PC-9 (cell line): ENCODE results near the gene ADGRL4. TPM values are rescaled to one million over a fixed set of nuclear protein-coding genes. Genes with fewer than 3 reads are reported as not detected.
A peak's percentile ranks its signal among the peaks of the same experiment; 100 is the strongest.

Experiments
- BruUV-seq: library from RNA; stranded (reverse); fragments of 400-500 nt; replicated peaks from 2 replicates; lab custom pipeline; 2021; lab: Mats Ljungman, UMichigan
- CTCF ChIA-PET: fragments of 300-600 bp; sonication (Branson Sonifier 250); formaldehyde crosslinking; loops from one replicate; lab custom pipeline; 2022; ENCODE audit warnings: antibody characterized with exemption; lab: Charles Lee
- POLR2A ChIA-PET: fragments of 300-600 bp; sonication (Branson Sonifier 250); formaldehyde crosslinking; loops from one replicate; lab custom pipeline; 2022; ENCODE audit warnings: antibody characterized with exemption; ENCODE audit not compliant: unreplicated experiment; lab: Charles Lee
- DNase-seq, 2 experiments: peaks; one replicate each; pipeline versions ENCODE4 v3.0.0 to v3.0.0-alpha.2; 2015 to 2022; ENCODE audit warnings: mixed read lengths in 1 of 2
- H2AFZ ChIP-seq: fragments of 200-600 bp; sonication (generic); 2 replicates; pipeline ENCODE4 v1.8.1; 2017; ENCODE audit warnings: antibody characterized with exemption
- H3F3A ChIP-seq: fragments of 200-600 bp; sonication (generic); 2 replicates; pipeline ENCODE4 v1.8.1; 2017; ENCODE audit warnings: antibody characterized with exemption, mild to moderate bottlenecking, low read depth; ENCODE audit not compliant: insufficient read depth
- H3K27ac ChIP-seq: fragments of 200-600 bp; sonication (generic); 2 replicates; pipeline ENCODE4 v1.6.1; 2016; ENCODE audit warnings: mixed run types
- H3K27me3 ChIP-seq: fragments of 200-600 bp; sonication (generic); 2 replicates; pipeline ENCODE4 v1.6.1; 2016; ENCODE audit warnings: low read depth, mixed run types; ENCODE audit not compliant: insufficient read depth
- H3K36me3 ChIP-seq: fragments of 200-600 bp; sonication (generic); 2 replicates; pipeline ENCODE4 v1.6.1; 2016; ENCODE audit warnings: low read depth, mixed run types
- H3K4me1 ChIP-seq: fragments of 200-600 bp; sonication (generic); replicated peaks from 2 replicates; pipeline ENCODE4 v1.6.1; 2016; ENCODE audit warnings: mixed run types; ENCODE audit not compliant: insufficient read depth
- H3K4me2 ChIP-seq: fragments of 200-600 bp; sonication (generic); 2 replicates; pipeline ENCODE4 v1.6.1; 2017; ENCODE audit warnings: mixed run types
- H3K4me3 ChIP-seq: fragments of 200-600 bp; sonication (generic); 2 replicates; pipeline ENCODE4 v1.6.1; 2016; ENCODE audit warnings: mixed run types
- H3K79me2 ChIP-seq: fragments of 200-600 bp; sonication (generic); 2 replicates; pipeline ENCODE4 v1.6.1; 2017; ENCODE audit warnings: low read depth, mixed run types
- H3K9me2 ChIP-seq: fragments of 200-600 bp; sonication (generic); 2 replicates; pipeline ENCODE4 v1.8.1; 2017; ENCODE audit warnings: mild to moderate bottlenecking; ENCODE audit not compliant: insufficient read depth
- H3K9me3 ChIP-seq: fragments of 200-600 bp; sonication (generic); 2 replicates; pipeline ENCODE4 v1.8.1; 2016; ENCODE audit warnings: low read depth; ENCODE audit not compliant: insufficient read depth
- H4K20me1 ChIP-seq: fragments of 200-600 bp; sonication (generic); 2 replicates; pipeline ENCODE4 v1.8.1; 2017; ENCODE audit not compliant: insufficient read depth
- CTCF ChIP-seq: fragments of 200-600 bp; sonication (generic); conservative IDR thresholded peaks from 2 replicates; pipeline ENCODE4 v1.6.1; 2017; ENCODE audit warnings: mixed run types, antibody characterized with exemption, mild to moderate bottlenecking, moderate library complexity
- EZH2 ChIP-seq: fragments of 200-600 bp; sonication (generic); IDR thresholded peaks from 2 replicates; pipeline ENCODE4 v1.8.0; 2017; ENCODE audit warnings: antibody characterized with exemption, low read depth
- intact Hi-C: fragments of 100-400 bp; cut with micrococcal nuclease; formaldehyde crosslinking; loops from one replicate; pipeline ENCODE4 v1.10.0; 2022; ENCODE audit not compliant: unreplicated experiment
- total RNA-seq: library from RNA; stranded (reverse); gene quantifications from 2 replicates; pipeline ENCODE4 v1.2.3, GENCODE V29; 2021

The ADGRL4 gene
- total RNA-seq, 1 experiment from 2014 or later: not detected

GRCh38 chr1:79044974-79045650 lies 38.6 kb upstream of the ADGRL4 start:
- Histone ChIP-seq H3K79me2 (no peaks in the 10 kb centered on the region), H3K4me3 (no peak overlapping the region), H2AFZ (no peak overlapping the region), H3K4me1 (peaks cover 8% of the 10 kb centered on the region; the same call in 1 of the 2 replicates), H3K4me2 (no peak overlapping the region), H3K9me3 (no peaks in the 10 kb centered on the region), H3K27me3 (no peaks in the 10 kb centered on the region), H4K20me1 (no peaks in the 10 kb centered on the region), H3K9me2 (no peaks in the 10 kb centered on the region), H3K27ac (no peak overlapping the region), H3F3A (no peaks in the 10 kb centered on the region), H3K36me3 (no peaks in the 10 kb centered on the region)
- DNase-seq: no peak
- ChIA-PET CTCF (no interaction called here), POLR2A (interaction anchor here (0.6 kb wide), 1 partner anchor 1119 kb away, joined by 6 read pairs; no protein-coding TSS in a partner anchor)
- TF ChIP-seq EZH2 (no peak), CTCF (no peak)
- intact Hi-C loops: no loop called here
- no TSS peak for BruUV-seq

GRCh38 chr1:79043506-79043905 lies 37.0 kb upstream of the ADGRL4 start:
- Histone ChIP-seq H3K9me2 (no peaks in the 10 kb centered on the region), H4K20me1 (no peaks in the 10 kb centered on the region), H3K4me3 (no peak overlapping the region), H2AFZ (no peak overlapping the region), H3K36me3 (no peaks in the 10 kb centered on the region), H3K4me1 (peaks cover 8% of the 10 kb centered on the region; the same call in 1 of the 2 replicates), H3K27me3 (no peaks in the 10 kb centered on the region), H3K27ac (no peak overlapping the region), H3F3A (no peaks in the 10 kb centered on the region), H3K4me2 (no peak overlapping the region), H3K79me2 (no peaks in the 10 kb centered on the region), H3K9me3 (0 out of 2 replicates have a peak, but pooled peaks cover 4% of the 10 kb centered on the region)
- intact Hi-C loops: no loop called here
- no TSS peak for BruUV-seq
- ChIA-PET POLR2A (no interaction called here), CTCF (no interaction called here)
- no peak for DNase-seq
- TF ChIP-seq EZH2 (no peak), CTCF (no peak)

GRCh38 chr1:79042539-79042938 lies 36.0 kb upstream of the ADGRL4 start:
- no peaks in the 10 kb centered on the region for H3K9me2 ChIP-seq
- peaks cover 8% of the 10 kb centered on the region; the same call in 1 of the 2 replicates for H3K4me1 ChIP-seq
- no peaks in the 10 kb centered on the region for H3F3A ChIP-seq
- no peaks in the 10 kb centered on the region for H4K20me1 ChIP-seq
- H3K36me3 ChIP-seq: no peaks in the 10 kb centered on the region
- intact Hi-C loops: no loop called here
- no peaks in the 10 kb centered on the region for H3K79me2 ChIP-seq
- no peak for TF ChIP-seq CTCF
- no peak for TF ChIP-seq EZH2
- no peak overlapping the region for H3K4me3 ChIP-seq
- ChIA-PET POLR2A (no interaction called here), CTCF (no interaction called here)
- H3K9me3 ChIP-seq: peaks cover 12% of the 10 kb centered on the region
- no peaks in the 10 kb centered on the region for H3K27me3 ChIP-seq
- BruUV-seq: no TSS peak
- DNase-seq: no peak
- H3K4me2 ChIP-seq: no peak overlapping the region
- peak overlapping the region; percentile 36; the same call in 1 of the 2 replicates for H3K27ac ChIP-seq
- no peak overlapping the region for H2AFZ ChIP-seq
